HG03066 (cell line): Measurements from ENCODE around the gene CGNL1.

Source experiments
- ATAC-seq: cut with Tn5 transposase; IDR thresholded peaks from one replicate; pipeline ENCODE4 v1.9.1; 2021; ENCODE audit warnings: low read depth; ENCODE audit not compliant: unreplicated experiment

The CGNL1 gene

DNA sequence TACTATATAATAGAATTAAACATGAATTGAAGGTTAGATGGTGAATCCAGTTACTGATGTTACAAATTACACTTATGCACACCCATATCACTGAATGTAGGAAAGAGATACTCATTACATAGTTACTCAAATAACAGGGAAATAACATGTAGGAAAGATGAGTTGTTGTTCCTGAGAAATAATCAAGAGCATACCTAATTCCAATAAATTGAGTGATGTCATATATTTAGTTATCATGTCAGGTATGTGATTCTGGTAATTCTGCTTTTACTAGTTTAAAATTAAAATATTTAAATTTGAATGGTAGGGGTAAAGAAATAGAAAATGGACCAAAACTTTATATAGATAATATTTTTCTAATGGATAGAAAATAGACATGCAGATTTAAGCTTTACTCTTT lies 112.8 kb downstream of the CGNL1 start:
- ATAC-seq = no peak

DNA sequence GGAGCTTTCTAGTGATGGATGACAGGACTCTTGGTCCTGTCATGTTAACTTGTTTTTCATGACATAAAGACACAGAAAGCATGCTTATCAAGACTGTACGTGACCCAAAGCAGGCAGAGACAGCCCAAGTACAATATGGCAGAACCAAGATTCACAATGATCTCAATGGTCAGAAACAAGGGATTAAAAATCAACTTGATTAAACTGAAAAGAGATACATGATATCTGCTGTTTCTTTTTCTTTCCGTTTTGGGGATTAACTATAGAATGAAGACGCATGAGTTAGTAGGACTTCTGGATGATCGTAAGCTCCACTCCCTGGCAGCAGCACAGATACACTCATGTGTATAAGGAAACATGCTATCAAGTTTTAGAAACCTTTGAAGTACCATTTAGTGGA lies 117.0 kb downstream of the CGNL1 start:
- no peak for ATAC-seq

DNA sequence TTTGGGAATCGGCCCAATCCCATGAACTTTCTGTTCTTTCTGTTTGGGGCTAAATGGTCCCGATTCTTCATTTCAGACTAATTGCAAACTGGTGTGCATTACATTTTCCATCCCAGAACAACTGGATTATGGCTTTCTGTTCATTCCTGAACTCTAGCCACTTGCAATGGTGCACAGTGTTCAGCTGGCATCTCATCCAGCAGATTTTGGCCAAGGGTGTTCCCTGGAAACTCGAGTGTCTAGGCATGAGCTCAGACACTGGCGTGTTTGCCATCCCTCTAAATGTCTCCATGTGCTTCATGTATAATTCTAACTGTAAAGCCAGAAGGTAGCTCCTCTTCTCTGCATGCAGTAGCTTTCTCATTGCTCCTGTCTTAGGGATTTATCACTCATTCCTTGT lies 118.3 kb downstream of the CGNL1 start:
- ATAC-seq = no peak

DNA sequence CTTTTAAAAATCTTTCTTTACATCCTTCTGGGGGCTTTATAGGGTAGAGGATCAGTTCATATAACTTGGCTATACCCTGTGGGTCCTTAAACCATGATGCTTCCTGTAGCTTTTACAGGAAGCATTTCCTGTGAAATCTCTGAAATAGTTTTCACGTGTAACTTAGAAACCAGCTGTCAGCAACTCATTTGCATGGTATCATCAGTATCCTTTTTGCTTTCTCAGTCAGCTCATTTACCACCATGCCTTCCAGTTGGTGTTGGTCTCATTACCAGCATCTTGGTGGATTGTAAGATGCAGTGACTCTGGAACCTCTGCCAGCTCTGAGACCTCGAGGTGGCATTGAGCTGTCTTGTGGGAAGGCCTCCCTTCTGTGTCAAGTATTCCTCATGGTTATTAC lies 118.7 kb downstream of the CGNL1 start:
- ATAC-seq = no peak

DNA sequence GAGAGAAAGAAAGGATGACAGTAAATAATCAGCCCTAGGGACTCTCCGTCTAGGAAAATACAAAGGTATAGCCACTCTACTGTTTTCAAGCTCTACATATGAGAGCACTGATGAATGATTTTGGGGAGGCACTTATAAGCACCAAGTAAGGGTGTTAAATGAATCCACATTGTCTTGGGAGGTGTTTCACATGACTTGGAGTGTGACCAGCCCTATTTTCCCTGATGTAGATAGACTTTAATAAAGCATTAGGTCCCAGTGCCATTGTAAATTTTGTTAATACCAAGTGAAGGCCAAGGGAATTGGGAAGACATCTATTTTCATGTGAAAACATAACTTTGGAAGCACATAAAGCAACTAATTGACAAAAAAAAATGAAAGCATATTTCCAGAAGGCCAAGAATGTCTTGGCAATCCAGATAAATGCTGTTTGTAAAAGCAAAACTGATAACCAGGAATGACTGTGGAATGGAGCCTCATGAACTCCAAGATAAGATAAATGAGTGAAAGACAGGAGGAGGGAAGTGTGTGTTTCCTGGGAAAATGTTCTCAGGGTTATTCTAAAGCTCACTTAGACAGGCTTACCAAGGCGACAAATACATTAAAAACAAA lies 119.4 kb downstream of the CGNL1 start:
- ATAC-seq = no peak

DNA sequence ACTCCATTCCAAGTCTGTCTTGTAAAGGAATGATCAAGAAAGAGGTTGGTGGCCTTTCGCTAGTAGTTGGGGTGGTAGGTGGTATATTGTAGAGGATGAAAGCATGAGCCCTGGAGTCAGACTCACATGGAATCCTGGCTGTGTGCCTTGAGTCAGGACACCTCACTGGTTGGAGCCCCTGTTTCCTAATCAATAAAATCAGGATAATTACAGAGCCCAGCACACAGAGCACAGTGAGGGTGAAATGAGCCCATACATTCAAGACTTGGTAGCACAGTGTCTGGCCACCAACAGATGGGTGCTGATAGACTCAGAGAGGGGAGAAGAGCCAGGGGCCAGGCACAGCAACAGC lies 120.3 kb downstream of the CGNL1 start:
- ATAC-seq = no peak

DNA sequence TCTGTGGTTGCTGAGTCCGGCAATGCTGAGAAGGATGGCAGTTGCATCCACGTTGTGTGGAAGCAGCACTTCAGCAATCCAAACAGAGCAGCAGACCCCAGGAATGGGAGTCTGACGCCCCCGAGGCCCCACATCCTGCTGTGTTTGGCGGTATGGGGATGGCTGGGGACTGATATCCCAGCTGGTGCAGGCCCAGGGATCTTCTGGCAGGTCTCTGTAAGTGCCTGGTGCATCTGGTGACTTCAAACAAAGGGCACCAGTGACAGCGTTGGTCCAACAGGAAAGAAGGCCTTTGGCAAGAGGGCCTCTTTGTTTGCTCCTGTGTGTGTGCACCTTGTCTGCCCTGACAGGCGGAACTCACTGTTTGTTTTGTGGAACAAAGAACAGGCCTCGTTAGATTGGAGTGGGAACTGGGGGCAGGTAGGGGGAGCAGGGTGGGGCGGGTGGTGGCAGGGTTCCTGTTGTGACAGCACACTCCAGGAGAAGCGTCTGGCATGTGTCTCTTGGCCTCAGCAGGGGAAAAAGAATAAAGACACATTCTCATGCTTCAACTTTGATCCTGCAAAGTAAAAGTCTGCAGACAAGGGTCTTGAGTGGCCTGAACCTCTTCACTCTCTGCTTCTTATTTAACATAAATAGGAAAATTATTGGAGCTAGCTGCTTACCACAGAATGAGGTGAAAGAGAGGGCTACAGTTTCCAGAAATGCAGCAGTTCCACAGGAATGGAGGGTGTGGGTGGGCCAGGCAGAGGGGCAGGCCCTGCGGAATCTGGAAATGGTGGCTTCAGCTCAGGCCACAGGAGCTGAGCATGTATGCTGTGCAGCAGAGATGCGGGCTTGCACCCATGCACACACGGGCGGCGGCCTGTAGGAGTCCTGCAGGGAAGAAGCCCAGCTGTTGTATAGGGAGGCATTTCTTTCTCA lies 120.9 kb downstream of the CGNL1 start:
- ATAC-seq = no peak

DNA sequence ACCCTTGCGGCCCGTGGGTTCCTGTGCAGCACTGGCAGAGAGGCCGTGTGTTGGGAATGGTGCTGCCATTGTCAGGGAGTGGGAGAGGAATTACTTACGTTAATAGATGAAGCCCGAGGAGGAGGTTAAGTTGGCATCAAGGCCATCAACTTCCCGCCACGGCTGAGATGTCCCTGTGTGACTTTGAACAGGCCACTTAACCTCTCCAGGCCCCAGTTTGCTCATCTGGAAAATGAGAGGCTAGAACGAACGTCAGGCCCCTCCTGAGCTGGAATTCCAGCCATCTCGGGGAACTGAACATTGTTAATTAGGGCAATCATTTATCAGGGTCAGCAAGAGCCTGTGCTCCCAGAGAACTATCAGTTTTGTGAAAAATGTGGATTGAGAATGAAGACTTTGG lies 124.0 kb downstream of the CGNL1 start:
- no peak for ATAC-seq

DNA sequence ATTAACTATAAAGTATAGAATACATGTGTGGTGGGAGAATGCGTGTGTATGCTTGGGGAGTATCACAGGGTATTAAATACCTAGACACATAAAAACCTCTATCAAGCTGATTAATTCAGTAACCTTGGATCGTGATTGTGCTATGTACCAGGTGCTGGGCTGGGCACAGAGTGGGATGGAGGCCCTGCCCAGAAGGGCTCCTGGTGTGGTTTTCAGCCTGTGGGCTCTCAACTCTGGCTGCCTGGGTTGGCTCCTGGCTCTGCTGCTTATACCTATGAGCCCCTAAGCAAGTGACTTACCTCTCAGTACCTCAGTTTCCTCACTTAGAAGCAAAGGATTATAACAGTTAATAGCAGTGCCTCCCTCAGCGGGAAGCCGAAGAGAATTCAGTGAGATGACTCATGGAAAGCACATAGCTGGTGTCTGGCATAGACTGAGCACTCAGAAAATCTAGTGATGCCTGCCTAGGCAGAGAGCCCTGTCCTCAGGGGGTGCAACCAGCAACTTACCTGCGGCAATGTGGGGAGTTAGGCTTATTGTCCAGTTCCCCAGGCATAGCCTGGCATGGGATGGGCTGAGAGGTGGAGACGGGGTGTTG lies 124.8 kb downstream of the CGNL1 start:
- no peak for ATAC-seq

DNA sequence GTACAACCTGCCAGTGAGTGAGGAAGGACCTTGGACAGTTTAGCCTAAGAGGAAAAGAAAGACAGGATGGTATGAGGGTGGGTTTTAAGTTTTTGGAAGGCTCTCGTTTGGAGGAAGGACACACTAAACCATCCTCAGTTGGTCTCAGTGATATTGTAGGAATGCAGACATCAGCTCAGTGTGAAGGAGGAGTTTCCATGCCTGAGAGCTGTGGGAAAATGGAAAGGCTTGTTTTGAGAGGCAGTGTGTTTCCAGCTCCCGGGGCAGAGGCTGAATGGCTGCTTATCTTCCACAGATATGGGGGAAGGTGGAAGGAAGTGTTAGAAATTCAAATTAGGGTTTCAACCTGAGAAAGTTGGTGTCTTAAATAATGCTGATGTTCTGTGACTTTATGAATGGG lies 125.8 kb downstream of the CGNL1 start:
- no peak for ATAC-seq

DNA sequence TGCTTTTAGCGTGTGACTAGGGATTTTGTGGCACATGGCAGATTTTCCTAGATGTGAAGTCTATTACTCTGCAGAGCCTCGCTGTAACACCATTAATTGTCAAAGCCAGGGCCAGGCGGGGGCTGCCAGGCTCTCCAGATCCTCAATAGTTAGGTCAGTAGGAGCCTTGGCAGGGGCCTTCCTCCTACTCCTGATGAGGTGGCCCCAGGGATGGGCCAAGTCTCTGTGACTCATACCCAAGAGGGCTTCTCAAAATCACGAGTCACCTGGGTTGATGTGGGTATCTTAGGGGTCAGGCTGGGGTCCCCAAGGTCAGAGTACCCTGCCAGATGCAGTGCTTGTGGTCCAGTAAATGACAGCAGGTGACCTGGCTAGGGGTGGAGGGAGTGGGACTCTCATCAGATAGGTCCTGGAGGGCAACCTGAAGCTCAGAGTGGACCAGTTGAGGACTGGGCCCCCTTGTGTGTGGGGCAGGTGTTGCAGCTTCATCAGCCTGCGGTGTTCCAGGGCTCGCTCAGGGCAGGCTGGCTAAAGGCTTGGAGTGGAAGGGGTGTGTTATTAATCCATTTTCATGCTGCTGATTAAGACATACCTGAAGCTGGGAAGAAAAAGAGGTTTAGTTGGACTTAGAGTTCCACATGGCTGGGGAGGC lies 126.9 kb downstream of the CGNL1 start:
- no peak for ATAC-seq

DNA sequence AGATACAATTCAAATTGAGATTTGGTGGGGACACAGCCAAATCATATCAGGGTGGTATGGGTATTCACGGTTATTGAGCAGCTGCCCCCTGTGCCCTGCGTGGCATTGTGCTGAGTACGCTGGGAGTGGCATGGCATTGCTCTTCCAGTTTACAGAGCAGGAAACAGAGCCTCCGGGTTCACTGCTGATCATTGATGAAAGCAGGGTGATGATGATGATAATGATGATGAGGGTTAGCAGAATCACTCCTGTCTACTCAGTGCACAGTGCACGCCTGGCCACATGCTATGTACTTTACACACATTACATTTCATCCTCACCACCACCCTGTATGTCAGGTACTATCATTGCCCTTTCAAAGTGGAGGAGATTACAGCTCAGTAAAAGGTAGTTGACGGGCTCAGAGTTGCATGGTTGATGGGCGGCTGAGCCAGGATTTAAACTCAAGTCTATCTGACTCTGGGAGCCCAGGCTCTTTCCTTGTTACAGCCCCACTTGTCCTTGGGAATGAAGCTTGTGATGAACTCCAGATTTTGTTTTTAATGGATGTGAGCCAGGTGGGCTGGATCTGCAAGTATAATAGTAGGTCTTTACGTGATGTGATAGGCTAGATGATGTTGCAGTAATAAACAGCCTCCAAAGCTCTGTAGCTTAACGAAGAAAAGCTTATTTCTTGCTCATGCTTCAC lies 127.8 kb downstream of the CGNL1 start:
- ATAC-seq = no peak

DNA sequence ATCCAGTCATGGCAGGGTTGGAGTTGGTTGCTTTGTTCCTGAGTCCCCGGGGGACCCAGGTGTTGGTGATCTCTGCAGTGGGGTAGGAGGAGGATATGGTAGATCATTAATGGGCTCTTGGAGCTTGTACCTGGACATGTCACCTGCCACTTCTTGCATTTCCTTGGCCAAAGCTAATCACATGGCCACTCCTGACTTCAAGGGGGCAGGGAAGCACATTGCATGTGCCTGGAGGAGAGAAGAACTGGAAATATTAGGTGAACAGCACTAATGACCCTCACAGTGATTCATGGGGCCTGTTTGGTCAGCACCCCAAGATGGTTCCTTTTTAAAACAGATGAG lies 128.3 kb downstream of the CGNL1 start:
- no peak for ATAC-seq

DNA sequence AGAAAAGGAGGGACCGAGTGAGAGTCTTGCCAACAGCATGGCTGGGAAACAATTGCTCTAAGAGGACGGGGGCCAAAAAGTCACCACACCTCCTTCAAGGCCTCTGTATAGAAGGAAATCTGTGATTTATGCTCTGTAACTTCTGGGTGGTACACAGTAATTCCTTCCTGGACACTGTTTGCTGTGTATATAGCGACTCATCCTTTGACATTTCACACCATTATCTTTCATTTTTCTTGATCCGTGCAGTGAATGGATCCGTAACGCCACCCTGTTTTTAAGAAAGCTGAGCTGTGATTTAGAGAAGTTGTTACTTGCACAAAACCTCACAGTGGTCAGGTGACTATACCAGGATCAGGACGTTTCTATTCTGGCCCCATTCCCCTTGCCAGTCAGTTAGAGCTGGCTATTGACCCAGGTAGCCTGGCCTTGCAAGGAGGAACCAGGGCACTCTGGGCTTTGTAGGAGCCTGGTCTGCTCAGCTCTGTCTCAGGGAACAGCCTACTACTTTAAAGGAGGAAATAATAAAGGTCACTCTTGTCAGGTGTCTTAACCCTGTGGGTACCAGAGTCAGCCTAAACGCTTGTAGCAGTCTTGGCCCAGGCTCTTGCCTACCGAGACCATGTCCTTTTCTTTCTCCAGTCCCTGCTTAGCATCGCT lies 128.9 kb downstream of the CGNL1 start:
- ATAC-seq = no peak

DNA sequence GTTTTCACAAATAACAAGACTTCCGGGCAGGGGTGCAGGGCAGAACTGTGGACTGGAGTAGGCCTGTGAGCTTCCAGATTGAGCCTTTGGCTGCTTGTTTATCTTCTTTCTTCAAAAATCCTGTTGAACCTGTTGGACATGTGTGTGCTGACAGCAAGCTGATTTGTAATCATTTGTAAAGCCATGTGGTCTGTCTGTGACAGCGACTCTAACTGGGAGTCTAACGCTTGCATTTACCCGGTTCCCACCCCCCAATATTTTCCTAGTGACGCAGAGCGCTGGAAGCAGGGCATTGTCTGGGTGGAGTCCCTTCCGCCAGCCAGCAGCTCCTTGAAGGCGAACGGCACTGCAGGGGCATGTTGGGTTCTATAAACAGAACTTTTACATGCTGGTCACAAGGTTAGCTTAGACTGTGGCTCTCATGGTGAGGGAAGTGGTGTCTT lies 129.7 kb downstream of the CGNL1 start:
- ATAC-seq = no peak

DNA sequence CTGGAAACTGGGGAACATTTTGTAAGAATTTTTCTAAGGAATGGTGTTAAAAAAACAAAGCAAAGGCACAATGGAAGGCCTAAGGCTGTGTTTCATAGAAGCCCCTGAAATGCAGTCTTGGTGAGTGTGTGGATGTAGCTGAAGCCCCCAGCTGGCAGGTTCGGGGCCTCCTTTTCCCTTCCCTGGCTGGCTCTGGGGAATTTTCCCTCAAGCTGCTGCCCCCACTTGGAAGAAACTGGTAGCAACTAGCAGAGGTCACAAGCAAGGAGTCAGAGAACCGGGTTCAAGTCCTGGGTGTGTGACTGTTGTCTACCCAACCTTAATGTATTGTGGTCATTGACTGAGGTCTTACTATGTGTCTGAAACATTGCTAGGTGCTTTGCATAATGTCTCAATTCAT lies 130.1 kb downstream of the CGNL1 start:
- ATAC-seq = no peak

DNA sequence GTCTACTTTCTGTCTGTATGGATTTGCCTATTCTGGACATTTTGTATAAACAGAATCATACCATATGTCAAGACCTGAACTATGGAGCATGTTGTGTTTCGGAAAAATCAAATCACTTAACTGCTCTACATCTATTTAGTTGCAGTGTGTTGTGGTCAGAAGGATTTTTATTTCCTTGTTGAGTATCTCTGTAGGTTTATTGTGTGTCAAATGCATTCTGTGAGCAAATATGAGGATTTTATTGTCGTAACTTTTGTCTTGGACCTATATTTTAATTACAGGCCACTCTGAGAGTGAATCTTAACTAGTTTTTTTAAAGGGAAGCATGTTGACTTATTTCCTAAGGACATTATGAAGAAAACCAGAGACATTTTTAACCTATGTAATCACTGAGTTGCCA lies 130.8 kb downstream of the CGNL1 start:
- no peak for ATAC-seq

DNA sequence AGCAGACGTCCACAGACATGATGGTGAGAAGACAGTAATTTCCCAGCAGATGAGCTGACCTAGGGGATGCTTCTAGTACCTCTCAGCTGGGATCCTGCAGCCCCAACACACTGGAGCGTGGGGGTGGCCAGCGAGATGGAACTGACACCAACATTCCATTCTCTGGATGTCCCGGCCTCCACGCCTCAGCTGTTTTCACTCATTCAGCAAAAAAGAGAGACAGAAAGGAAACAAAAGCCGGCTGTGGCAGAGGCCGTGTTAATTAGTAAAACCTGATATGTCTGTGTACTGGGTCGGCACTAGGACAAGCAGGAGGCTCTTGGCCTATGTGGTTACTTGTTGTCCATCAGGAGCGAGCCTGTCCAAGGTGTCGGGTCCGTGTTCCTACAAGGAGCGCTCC lies 132.8 kb downstream of the CGNL1 start:
- no peak for ATAC-seq

DNA sequence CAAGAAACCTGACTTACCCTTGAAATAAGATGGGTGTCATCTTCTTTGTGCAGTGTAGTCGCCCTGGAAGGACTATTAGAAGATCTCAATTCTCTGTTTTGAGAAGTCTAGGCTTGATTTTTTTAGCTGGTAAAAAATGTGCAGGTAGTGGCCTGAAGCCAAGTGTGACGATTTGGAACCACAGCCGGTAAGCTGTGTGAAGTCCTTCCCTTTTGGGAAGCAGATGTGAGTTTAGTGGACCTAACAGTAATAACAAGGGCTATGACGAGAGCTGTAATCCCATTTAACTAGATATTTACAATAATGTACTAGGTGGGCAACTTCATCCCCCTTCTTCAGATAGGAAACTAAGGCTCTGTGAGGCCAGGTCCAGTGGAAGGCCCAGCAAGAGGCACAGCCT lies 133.7 kb downstream of the CGNL1 start:
- ATAC-seq = no peak

DNA sequence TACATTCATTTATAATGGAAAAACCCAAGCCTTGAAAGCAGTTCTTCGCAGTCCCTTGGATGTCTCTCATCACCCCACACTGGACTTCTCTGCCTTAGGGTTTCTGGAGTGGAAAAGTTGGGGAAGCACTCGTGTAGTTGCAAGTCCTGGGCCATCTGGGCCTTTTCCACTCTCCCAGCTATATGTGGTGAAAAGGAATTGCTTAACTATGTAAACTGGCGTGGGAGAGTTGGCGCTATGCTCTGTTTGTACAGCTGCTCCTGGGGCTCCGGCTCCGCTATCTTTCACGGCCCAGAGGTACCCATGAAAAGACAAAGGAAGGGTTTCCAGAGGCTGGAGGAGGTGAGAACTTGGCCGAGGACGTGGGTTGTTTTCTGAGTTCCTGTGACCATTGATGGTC lies 134.3 kb downstream of the CGNL1 start:
- no peak for ATAC-seq
